ENCODE data around the gene CTTN.

Gene CTTN

GRCh38 chr11:70394211-70394950 lies 3.9 kb upstream of the CTTN start:
- Mint-ChIP-seq H3K9me3 (no peaks in the 10 kb centered on the region), H3K27me3 (ENCODE audit: low read depth) (no peaks in the 10 kb centered on the region), H3K4me1 (peaks cover 12% of the 10 kb centered on the region), H3K27ac (no peak overlapping the region), H3K4me3 (peak overlapping the region in 1 of 3 experiments; percentile 65), H3K36me3 (ENCODE audit: low read depth) (peaks cover 18% of the 10 kb centered on the region)
- TF ChIP-seq CTCF (IDR thresholded peaks at IDR 0.05; ENCODE audit: unreplicated experiment in 3 of 3): no peak

- H3K4me3 Mint-ChIP-seq: peak overlapping the region; percentile 94 to 96 (median 96)
- H3K4me1 Mint-ChIP-seq: peaks cover 21% of the 10 kb centered on the region
- H3K9me3 Mint-ChIP-seq: no peaks in the 10 kb centered on the region
- peak overlapping the region; percentile 22 to 73 (median 58) for H3K27ac Mint-ChIP-seq
- H3K36me3 Mint-ChIP-seq (ENCODE audit: low read depth): peaks cover 10% of the 10 kb centered on the region
- no peak for TF ChIP-seq CTCF (IDR thresholded peaks at IDR 0.05; ENCODE audit: unreplicated experiment in 3 of 3)
- no peaks in the 10 kb centered on the region for H3K27me3 Mint-ChIP-seq (ENCODE audit: low read depth)
These were observed 870 bp upstream of the CTTN start for GRCh38 chr11:70397336-70397982.

GRCh38 chr11:70398834-70399680 lies 728 bp downstream of the CTTN start:
- H3K36me3 Mint-ChIP-seq (ENCODE audit: low read depth): peaks cover 3% of the 10 kb centered on the region
- no peak for TF ChIP-seq CTCF (IDR thresholded peaks at IDR 0.05; ENCODE audit: unreplicated experiment in 3 of 3)
- H3K27ac Mint-ChIP-seq: peak overlapping the region; percentile 23 to 68 (median 35)
- no peaks in the 10 kb centered on the region for H3K9me3 Mint-ChIP-seq
- H3K27me3 Mint-ChIP-seq (ENCODE audit: low read depth): no peaks in the 10 kb centered on the region
- peaks cover 24% of the 10 kb centered on the region for H3K4me1 Mint-ChIP-seq
- H3K4me3 Mint-ChIP-seq: peak overlapping the region; percentile 90 to 94 (median 93)

- H3K27ac Mint-ChIP-seq: peak overlapping the region in 2 of 3 experiments; percentile 35 to 68
- peaks cover 3% of the 10 kb centered on the region for H3K36me3 Mint-ChIP-seq (ENCODE audit: low read depth)
- peaks cover 24% of the 10 kb centered on the region for H3K4me1 Mint-ChIP-seq
- no peaks in the 10 kb centered on the region for H3K27me3 Mint-ChIP-seq (ENCODE audit: low read depth)
- H3K4me3 Mint-ChIP-seq: peak overlapping the region; percentile 90 to 94 (median 93)
- H3K9me3 Mint-ChIP-seq: no peaks in the 10 kb centered on the region
- no peak for TF ChIP-seq CTCF (IDR thresholded peaks at IDR 0.05; ENCODE audit: unreplicated experiment in 3 of 3)
These were observed 1.4 kb downstream of the CTTN start for GRCh38 chr11:70399681-70400112.

GRCh38 chr11:70400643-70401042 lies 2.3 kb downstream of the CTTN start:
- peaks cover 7% of the 10 kb centered on the region for H3K36me3 Mint-ChIP-seq (ENCODE audit: low read depth)
- H3K27ac Mint-ChIP-seq: no peak overlapping the region
- H3K9me3 Mint-ChIP-seq: no peaks in the 10 kb centered on the region
- H3K27me3 Mint-ChIP-seq (ENCODE audit: low read depth): no peaks in the 10 kb centered on the region
- H3K4me3 Mint-ChIP-seq: peak overlapping the region; percentile 90 to 94 (median 93)
- H3K4me1 Mint-ChIP-seq: peaks cover 24% of the 10 kb centered on the region
- no peak for TF ChIP-seq CTCF (IDR thresholded peaks at IDR 0.05; ENCODE audit: unreplicated experiment in 3 of 3)

Measured in nephron (organoid).